ENCODE results near the gene PABPC1L2A. TPM values are rescaled to one million over a fixed set of nuclear protein-coding genes. Genes with fewer than 3 reads are reported as not detected.
"Not testable (repeated sequence)": the region's sequence is repeated elsewhere in the genome, so short reads cannot be mapped to it uniquely, and the experiment has no call there.

Gene PABPC1L2A
- not detected for total RNA-seq

DNA sequence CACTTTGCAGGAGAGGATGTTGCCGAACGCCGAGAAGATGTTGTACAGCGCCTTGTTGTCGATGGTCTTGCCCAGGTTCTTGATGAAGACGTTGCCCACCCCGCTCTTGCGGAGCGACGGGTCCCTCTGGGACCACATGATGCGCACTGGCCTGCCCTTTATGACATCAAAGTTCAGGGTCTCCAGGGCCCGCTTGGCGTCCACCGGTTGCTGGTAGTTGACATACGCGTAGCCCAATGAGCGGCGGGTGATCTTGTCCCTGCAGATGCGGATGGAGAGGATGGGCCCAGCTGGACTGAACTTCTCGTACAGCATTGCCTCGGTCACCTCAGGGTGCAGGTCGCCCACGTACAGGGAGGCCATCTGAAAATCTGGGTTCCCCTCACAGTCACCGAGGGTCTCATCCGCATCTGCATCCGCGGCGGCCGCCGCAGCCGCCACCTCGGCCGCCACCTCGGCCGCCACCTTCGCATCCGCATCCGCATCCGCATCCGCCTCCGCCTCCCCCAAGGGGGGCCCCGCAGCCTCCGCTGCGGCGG, at the start of gene PABPC1L2A:
TSS of gene PABPC1L2A (minus strand) at position 489 of the 539 bp plus-strand sequence. CDS start at position 363, 126 bp downstream.
- ATAC-seq; intact Hi-C loops (cut with DNase I); DNase-seq (ENCODE audit: low spot score): not testable (repeated sequence)

DNA sequence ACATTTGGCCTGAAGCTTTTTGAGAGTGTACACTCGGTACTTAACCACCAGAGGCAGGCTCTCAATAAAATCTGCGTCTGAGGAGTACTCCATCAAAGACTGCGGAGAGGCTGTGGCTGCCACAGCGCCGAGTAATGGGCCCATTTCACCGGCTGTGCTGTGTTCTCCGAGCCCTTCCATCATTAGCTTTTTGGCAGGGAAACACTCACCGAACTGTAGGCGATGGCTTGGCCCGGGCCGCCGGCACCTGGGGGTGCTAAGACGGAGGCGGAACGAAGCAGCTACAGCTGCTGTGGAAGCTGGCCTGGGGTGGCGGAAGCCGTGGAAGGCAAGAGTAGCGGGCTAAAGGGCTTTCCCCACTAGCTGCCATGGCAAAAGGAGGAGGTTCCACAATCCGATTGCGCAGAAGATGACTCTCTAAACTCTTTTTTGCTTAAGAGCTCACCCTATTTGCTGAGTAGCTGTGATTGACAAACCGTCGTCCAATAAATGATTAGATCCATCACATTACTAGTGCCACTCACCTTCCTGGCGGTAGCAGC, 48.5 kb upstream of the PABPC1L2A start:
- ATAC-seq, result peak; percentile 45
- intact Hi-C loops (cut with DNase I), result loop anchor here (2.0 kb wide), 1 partner anchor 77 kb away; no protein-coding TSS in a partner anchor
- DNase-seq (ENCODE audit: low spot score), result no peak

GRCh38 chrX:73126240-73126639, 46.9 kb upstream of the PABPC1L2A start:
- no peak for ATAC-seq
- intact Hi-C loops (cut with DNase I), result no loop called here
- DNase-seq (ENCODE audit: low spot score), result no peak

DNA sequence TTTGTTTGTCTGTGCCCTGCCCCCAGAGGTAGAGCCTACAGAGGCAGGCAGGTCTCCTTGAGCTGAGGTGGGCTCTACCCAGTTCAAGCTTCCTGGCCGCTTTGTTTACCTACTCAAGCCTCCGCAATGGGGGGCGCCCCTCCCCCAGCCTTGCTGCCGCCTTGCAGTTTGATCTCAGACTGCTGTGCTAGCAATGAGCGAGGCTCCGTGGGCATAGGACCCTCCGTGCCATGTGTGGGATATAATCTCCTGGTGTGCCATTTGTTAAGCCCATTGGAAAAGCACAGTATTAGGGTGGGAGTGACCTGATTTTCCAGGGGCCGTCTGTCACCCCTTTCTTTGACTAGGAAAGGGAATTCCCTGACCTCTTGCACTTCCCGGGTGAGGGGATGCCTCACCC, 20.2 kb upstream of the PABPC1L2A start:
- ATAC-seq; DNase-seq (ENCODE audit: low spot score): not testable (repeated sequence)

DNA sequence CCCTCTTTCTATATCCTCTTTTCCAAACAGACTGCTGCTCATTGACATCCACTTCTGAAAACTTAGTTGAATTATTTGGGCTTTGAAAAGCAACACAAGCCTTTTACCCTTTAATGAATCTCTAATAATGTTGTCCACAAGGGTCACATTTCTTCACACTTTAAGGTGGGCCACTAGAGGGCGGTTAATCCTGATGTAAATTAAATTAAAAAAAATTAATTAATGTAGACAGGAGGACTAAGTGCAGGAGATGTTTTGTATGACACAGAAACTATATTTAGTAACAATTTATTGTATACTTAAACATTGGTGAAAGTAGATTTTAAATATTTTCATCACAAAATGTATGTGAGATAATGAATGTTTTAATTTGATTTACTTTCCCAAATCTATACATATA, 7.5 kb upstream of the PABPC1L2A start:
- ATAC-seq; DNase-seq (ENCODE audit: low spot score); intact Hi-C loops (cut with DNase I): not testable (repeated sequence)

More for the DNA sequence above, 20.2 kb upstream of the PABPC1L2A start:
- intact Hi-C loops (cut with DNase I), result not testable (repeated sequence)

DNA sequence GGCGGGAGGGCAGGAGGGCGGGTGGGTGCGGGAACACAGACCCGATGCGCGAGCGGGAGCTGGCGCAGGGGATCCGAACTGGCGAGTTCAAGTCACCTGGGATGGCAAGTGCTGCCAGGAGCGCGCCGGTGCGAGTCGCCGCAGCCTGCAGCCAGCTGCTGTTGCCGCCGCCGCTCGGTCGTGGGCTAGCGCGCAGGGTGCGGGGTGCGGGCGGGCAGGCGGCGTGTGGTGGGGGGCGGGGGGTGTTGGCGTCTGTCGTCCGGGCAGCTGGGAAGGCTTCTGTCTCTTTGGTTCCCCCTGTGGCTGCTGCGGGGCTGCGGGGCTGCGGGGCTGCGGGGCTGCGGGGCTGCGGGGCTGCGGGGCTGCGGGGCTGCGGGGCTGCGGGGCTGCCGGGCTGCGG, 572 bp upstream of the PABPC1L2A start:
- ATAC-seq; intact Hi-C loops (cut with DNase I); DNase-seq (ENCODE audit: low spot score): not testable (repeated sequence)

DNA sequence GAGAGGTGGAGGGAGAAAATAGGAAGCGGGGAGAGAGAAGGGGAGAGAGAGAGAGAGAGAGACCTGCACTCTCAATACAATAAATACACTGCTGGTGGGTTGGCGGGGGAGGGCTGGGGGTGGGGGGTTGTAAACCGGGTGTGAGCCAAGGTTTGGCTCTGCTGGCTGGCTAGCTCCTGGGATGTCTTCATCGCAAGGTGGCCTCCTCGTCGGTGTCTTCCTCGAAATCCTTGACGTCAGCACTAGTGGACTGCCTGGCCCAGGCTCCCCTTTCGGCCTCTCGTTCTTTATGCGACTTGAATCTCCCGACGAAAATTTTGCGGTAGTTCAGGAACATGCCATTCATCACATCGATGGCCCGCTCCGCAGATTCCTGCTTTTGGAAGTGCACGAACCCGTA, 715 bp downstream of the PABPC1L2A start:
- DNase-seq (ENCODE audit: low spot score); ATAC-seq; intact Hi-C loops (cut with DNase I): not testable (repeated sequence)

DNA sequence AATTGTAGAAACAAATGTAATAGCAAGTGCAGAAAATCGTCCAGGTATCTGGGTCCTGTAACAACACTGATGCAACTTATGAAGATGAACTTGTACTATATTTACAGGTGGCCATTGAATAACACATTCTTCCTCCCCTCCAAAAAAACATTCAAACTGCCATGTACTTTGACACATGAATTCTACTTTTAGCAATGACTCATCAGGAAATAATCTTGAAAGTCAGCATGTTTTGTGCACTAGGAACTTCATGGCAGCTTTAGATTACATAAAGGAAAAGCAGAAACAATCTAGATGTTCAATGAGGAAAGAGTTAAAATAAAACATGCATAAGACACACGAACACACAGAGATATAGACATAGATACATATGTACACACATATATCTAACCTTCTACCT, 2.5 kb downstream of the PABPC1L2A start:
- DNase-seq (ENCODE audit: low spot score) (no peak), ATAC-seq (no peak)
- intact Hi-C loops (cut with DNase I), result no loop called here

DNA sequence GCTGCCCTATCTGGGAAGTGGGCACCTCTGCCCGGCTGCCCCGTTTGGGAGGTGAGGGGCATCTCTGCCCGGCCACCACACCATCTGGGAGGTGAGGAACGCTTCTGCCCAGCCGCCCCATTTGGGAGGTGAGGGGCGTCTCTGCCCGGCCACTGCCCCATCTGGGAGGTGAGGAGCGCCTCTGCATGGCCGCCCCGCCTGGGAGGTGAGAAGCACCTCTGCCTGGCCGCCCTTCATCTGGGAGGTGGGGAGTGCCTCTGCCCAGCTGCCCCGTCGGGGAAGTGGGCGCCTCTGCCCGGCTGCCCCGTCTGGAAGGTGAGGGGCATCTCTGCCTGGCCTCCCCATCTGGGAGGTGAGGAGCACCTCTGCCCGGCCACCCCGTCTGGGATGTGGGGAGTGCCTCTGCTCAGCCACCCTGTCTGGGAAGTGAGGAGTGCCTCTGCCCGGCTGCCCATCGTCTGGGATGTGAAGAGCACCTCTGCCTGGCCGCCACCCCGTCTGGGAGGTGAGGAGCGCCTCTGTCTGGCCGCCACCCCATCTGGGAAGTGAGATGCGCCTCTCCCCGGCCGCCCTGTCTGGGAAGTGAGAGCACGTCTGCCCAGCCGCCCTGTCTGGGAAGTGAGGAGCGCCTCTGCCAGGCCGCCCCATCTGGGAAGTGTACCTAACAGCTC, 9.8 kb downstream of the PABPC1L2A start:
- ATAC-seq (no peak), DNase-seq (ENCODE audit: low spot score) (no peak)
- intact Hi-C loops (cut with DNase I), result no loop called here

DNA sequence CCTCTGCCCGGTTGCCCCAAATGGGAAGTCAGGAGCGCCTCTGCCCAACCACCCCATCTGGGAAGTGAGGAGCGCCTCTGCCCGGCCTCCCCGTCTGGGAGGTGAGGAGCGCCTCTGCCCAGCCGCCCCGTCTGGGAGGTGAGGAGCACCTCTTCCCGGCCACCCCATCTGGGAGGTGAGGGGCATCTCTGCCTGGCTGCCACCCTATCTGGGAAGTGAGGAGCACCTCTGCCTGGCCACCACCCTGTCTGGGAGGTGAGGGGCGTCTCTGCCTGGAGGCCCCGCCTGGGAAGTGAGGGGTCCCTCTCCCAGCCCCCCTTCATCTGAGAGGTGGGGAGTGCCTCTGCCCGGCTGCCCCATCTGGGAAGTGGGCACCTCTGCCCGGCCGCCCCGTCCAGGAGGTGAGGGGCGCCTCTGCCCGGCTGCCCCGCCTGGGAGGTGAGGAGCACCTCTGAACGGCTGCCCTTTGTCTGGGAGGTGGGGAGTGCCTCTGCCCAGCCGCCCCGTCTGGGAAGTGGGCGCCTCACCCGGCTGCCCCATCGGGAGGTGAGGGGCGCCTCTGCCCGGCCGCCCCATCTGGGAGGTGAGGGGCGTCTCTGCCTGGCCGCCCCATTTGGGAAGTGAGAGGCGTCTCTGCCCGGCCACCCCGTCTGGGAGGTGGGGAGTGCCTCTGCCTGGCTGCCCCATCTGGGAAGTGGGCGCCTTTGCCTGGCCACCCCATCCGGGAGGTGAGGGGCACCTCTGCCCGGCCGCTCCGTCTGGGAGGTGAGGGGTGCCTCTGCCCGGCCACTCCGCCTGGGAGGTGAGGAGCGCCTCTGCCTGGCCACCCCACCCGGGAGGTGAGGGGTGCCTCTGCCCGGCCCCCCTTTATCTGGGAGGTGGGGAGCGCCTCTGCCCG, 10.6 kb downstream of the PABPC1L2A start:
- DNase-seq (ENCODE audit: low spot score), result no peak
- no peak for ATAC-seq
- intact Hi-C loops (cut with DNase I), result no loop called here

GRCh38 chrX:73067761-73068466, 11.4 kb downstream of the PABPC1L2A start:
- intact Hi-C loops (cut with DNase I); ATAC-seq; DNase-seq (ENCODE audit: low spot score): not testable (repeated sequence)

GRCh38 chrX:73028876-73029275, 50.4 kb downstream of the PABPC1L2A start:
- intact Hi-C loops (cut with DNase I), result no loop called here
- no peak for DNase-seq (ENCODE audit: low spot score)
- ATAC-seq, result no peak

Other genes starting within 250 kb of the PABPC1L2A start
- gene FAM236C, start 166.9 kb downstream of the PABPC1L2A start, total RNA-seq, result not detected
- not detected for gene FAM236A, start 141.3 kb downstream of the PABPC1L2A start, total RNA-seq
- gene DMRTC1, start 135.7 kb downstream of the PABPC1L2A start, total RNA-seq, result not detected
- not detected for gene PABPC1L2B, start 76.6 kb downstream of the PABPC1L2A start, total RNA-seq
- 7.9 TPM for gene NAP1L2, start 135.3 kb upstream of the PABPC1L2A start, total RNA-seq

All from sciatic nerve (tissue), 2 donors.